Measurements from ENCODE around the gene UBE2R2. TPM values are rescaled to one million over a fixed set of nuclear protein-coding genes. Genes with fewer than 3 reads are reported as not detected.
"Not testable (repeated sequence)": the region's sequence is repeated elsewhere in the genome, so short reads cannot be mapped to it uniquely, and the experiment has no call there.

Gene UBE2R2, protein sequence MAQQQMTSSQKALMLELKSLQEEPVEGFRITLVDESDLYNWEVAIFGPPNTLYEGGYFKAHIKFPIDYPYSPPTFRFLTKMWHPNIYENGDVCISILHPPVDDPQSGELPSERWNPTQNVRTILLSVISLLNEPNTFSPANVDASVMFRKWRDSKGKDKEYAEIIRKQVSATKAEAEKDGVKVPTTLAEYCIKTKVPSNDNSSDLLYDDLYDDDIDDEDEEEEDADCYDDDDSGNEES
- total RNA-seq (2014; rRNA removed; shearing (Covaris generic)) = 10.9 and 13.7 TPM in 2 replicates
- total RNA-seq (2022) = 57.3 and 57.9 TPM in 2 replicates
- percentile 90 among the genes with signal in this experiment for Bru-seq, nascent RNA
- BruChase-seq, experiment 1, labeled RNA remaining after a 6-hour chase = percentile 90 among the genes with signal in this experiment
- BruChase-seq, experiment 2, labeled RNA remaining after a 2-hour chase = percentile 87 among the genes with signal in this experiment
- long read RNA-seq, full-length matches to known transcripts = 73 of 140 reads
- long read RNA-seq, partial matches to known transcripts = 1 of 140 reads
- long read RNA-seq, other reads (novel, unspliced or antisense) = 66 of 140 reads

DNA sequence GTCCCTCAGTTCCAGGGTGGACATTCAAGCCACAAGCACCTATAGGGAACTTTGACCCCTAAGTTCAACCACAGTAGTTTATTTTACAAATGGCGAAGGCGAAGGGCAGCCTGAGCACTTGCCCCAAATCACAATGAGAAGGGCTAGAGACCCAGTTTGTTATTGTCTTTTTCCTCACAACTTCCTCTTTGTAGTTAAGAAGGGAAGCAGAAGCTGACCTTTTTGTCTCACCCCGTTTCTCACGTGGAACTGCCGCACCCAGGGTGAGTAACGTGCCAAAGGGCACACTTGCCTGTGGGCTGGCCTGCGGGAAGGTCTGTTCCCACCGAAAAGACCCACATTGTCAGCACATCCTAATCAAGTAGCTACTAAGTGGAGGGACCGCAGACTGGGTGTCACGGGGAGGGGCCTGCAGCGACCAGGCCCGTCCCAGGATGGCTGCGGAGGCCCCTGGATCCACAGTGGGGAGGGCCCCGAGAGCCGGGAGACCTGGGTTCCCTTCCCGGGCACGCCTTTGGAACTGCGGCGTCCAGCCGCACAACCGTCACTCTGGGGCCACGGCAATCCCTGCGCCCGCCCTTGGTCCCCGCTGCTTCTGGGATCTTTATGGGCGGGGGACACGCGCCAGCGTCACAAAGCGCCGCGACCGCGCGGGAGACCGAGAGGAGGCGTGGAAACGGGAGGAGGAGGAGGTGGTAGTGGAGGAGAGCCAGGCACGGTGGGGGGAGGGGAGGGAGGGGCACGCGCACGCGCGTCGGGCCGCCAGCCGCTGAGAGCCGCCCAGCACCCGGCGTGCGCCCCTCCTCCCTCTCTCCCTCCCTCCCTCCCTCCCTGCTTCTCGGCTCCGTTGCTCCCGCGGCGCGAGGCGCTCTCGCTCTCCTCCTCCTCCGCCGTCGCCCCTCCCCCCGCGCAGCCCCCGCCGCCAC, at the start of gene UBE2R2:
TSS of gene UBE2R2 (plus strand) at position 834 of the 926 bp plus-strand sequence. CDS start 598 bp downstream, outside the sequence.
- intact Hi-C loops (cut with micrococcal nuclease; ENCODE audit: unreplicated experiment) = loop anchor here (1.0 to 10.0 kb wide), 3 partner anchors 54 to 308 kb away; partner anchors contain the start of gene DCAF12
- Histone ChIP-seq H3K9me3 (ENCODE audit: low read length) (no peaks in the 10 kb centered on the region), H3K27ac (ENCODE audit: low read depth, low read length, poor library complexity, severe bottlenecking) (peak within 1 kb of the TSS; percentile 89), H2AFZ (ENCODE audit: low read length) (peak within 1 kb of the TSS; percentile 88), H4K20me1 (ENCODE audit: insufficient read depth, low read length) (peaks cover 22% of the 10 kb centered on the region; the same call in 1 of the 2 replicates), H3K9me2 (ENCODE audit: insufficient read depth, low read length) (no peaks in the 10 kb centered on the region), H3K79me2 (ENCODE audit: insufficient read depth, low read depth, low read length) (peaks cover 42% of the 10 kb centered on the region), H3K4me2 (ENCODE audit: low read length) (peak within 1 kb of the TSS; percentile 93), H3K36me3 (ENCODE audit: insufficient read depth, low read length) (peaks cover 21% of the 10 kb centered on the region), H3K4me1 (ENCODE audit: insufficient read depth, low read length, poor library complexity, severe bottlenecking) (peaks cover 62% of the 10 kb centered on the region), H3K4me3 (ENCODE audit: low read depth, low read length, poor library complexity, severe bottlenecking) (peak within 1 kb of the TSS; percentile 99)
- DNase-seq (ENCODE audit: low spot score) = peak; percentile 90
- no peak for TF ChIP-seq EZH2phosphoT487 (IDR thresholded peaks at IDR 0.05; ENCODE audit: borderline replicate concordance, low read depth, low read length)
- TF ChIP-seq, protein P1, sequence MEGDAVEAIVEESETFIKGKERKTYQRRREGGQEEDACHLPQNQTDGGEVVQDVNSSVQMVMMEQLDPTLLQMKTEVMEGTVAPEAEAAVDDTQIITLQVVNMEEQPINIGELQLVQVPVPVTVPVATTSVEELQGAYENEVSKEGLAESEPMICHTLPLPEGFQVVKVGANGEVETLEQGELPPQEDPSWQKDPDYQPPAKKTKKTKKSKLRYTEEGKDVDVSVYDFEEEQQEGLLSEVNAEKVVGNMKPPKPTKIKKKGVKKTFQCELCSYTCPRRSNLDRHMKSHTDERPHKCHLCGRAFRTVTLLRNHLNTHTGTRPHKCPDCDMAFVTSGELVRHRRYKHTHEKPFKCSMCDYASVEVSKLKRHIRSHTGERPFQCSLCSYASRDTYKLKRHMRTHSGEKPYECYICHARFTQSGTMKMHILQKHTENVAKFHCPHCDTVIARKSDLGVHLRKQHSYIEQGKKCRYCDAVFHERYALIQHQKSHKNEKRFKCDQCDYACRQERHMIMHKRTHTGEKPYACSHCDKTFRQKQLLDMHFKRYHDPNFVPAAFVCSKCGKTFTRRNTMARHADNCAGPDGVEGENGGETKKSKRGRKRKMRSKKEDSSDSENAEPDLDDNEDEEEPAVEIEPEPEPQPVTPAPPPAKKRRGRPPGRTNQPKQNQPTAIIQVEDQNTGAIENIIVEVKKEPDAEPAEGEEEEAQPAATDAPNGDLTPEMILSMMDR (conservative IDR thresholded peaks at IDR 0.05; ENCODE audit: low read length) = no peak
- ChIA-PET CTCF (ENCODE audit: unreplicated experiment) (interaction anchor here (1.0 kb wide), 1 partner anchor 126 kb away, joined by 3 read pairs; no protein-coding TSS in a partner anchor), POLR2A (interaction anchor here (0.6 to 1.4 kb wide), 3 partner anchors 21 to 32 kb away, joined by 3 to 4 read pairs (median 4); no protein-coding TSS in a partner anchor)
- BruUV-seq (replicated peaks) = TSS peak; percentile 90

DNA sequence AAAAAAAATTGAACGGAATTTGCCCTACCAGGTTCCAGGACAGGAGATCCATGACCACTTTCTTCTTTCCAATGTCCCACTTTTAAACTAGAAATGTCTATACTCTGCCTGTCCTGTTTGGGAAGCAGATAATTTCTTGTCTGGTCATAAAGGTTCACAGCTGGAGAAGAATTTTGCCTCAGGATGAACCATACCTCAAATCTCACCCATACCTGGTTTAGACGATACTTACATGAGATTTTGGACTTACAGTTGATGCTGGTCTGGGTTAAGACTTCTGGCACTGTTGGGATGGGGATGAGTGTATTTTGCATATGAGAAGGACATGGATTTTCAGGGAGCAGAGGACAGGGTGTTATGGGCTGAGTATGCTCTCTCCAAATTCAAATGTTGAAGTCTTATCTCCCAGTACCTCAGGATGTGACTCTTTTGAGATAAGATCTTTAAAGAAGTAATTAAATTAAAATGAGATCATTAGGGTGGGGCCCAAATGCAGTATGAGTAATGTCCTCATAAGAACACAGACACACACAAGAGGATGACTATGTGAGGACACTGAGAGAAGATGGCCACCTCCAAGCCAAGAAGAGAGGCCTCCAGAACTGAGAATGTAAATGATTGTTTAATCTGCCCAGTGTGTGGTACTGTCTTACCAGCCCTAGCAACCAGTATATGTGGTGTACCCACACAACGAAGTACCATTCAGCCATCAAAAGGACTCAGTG, 46.6 kb upstream of the UBE2R2 start:
- CTCF ChIA-PET (ENCODE audit: unreplicated experiment); BruUV-seq (replicated peaks); H3K27ac ChIP-seq (ENCODE audit: low read depth, low read length, poor library complexity, severe bottlenecking); H3K9me2 ChIP-seq (ENCODE audit: insufficient read depth, low read length); H3K4me1 ChIP-seq (ENCODE audit: insufficient read depth, low read length, poor library complexity, severe bottlenecking); H3K4me2 ChIP-seq (ENCODE audit: low read length); H3K36me3 ChIP-seq (ENCODE audit: insufficient read depth, low read length); POLR2A ChIA-PET; H3K4me3 ChIP-seq (ENCODE audit: low read depth, low read length, poor library complexity, severe bottlenecking); intact Hi-C loops (cut with micrococcal nuclease; ENCODE audit: unreplicated experiment); H4K20me1 ChIP-seq (ENCODE audit: insufficient read depth, low read length); H3K9me3 ChIP-seq (ENCODE audit: low read length); H3K79me2 ChIP-seq (ENCODE audit: insufficient read depth, low read depth, low read length); DNase-seq (ENCODE audit: low spot score); H2AFZ ChIP-seq (ENCODE audit: low read length): not testable (repeated sequence)

DNA sequence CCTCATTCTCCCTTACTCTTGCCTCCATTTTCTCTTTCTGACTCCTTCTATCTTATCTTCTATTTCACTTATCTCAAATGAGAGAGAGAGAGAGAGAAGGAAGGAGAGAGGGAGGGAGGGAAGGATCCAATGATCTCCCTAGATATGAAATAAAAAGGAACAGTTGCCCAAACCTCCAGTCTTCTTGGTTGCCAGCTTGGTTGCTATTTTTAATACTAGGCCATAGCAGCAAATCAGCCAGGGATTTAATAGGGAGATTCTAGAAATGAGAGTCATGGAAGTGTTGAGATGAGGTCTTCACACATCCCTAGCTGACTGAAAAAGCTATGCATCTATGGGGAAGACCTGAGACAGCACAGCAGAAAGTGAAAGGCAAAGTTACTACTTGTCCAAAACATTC, 43.8 kb upstream of the UBE2R2 start:
- CTCF ChIA-PET (ENCODE audit: unreplicated experiment) = interaction anchor here (0.6 kb wide), 1 partner anchor 14 kb away, joined by 3 read pairs; no protein-coding TSS in a partner anchor
- H3K4me3 ChIP-seq (ENCODE audit: low read depth, low read length, poor library complexity, severe bottlenecking); H3K79me2 ChIP-seq (ENCODE audit: insufficient read depth, low read depth, low read length); H3K4me1 ChIP-seq (ENCODE audit: insufficient read depth, low read length, poor library complexity, severe bottlenecking); H2AFZ ChIP-seq (ENCODE audit: low read length); H3K36me3 ChIP-seq (ENCODE audit: insufficient read depth, low read length); H4K20me1 ChIP-seq (ENCODE audit: insufficient read depth, low read length); H3K9me3 ChIP-seq (ENCODE audit: low read length); H3K9me2 ChIP-seq (ENCODE audit: insufficient read depth, low read length); intact Hi-C loops (cut with micrococcal nuclease; ENCODE audit: unreplicated experiment); DNase-seq (ENCODE audit: low spot score); BruUV-seq (replicated peaks); H3K4me2 ChIP-seq (ENCODE audit: low read length); POLR2A ChIA-PET; H3K27ac ChIP-seq (ENCODE audit: low read depth, low read length, poor library complexity, severe bottlenecking): not testable (repeated sequence)

DNA sequence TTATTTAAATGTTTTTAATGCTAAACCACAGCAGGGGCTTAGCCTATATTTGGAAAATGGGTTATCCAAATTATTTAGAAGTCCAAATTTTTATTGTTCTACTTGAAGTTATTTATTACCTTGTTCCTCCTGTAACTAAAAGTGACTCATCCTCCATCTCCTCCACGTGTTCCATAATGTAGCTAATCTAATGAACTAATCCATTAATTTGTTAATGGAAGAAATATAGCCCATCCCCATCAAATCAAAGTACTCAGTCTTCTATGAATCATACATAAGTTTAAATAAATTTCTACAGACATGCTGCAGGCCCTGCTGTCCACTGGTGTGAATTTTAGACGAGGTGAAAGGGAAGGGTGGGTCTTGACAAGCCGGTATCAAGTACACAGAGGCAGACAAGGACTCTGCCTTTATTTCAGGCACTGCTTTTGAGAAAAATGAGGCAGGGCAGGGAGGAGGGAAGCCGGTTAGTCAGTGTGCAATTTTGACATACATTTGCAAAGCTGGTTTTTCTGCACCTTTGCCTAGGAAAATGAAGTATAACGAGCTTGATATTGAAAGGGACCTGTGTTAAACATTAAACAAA, 42.8 kb upstream of the UBE2R2 start:
- POLR2A ChIA-PET = interaction anchor here (0.6 kb wide), 1 partner anchor 559 kb away, joined by 4 read pairs; no protein-coding TSS in a partner anchor
- H3K79me2 ChIP-seq (ENCODE audit: insufficient read depth, low read depth, low read length); H3K9me2 ChIP-seq (ENCODE audit: insufficient read depth, low read length); H3K27ac ChIP-seq (ENCODE audit: low read depth, low read length, poor library complexity, severe bottlenecking); intact Hi-C loops (cut with micrococcal nuclease; ENCODE audit: unreplicated experiment); H3K36me3 ChIP-seq (ENCODE audit: insufficient read depth, low read length); H3K4me3 ChIP-seq (ENCODE audit: low read depth, low read length, poor library complexity, severe bottlenecking); H3K4me2 ChIP-seq (ENCODE audit: low read length); H3K4me1 ChIP-seq (ENCODE audit: insufficient read depth, low read length, poor library complexity, severe bottlenecking); H3K9me3 ChIP-seq (ENCODE audit: low read length); H2AFZ ChIP-seq (ENCODE audit: low read length); BruUV-seq (replicated peaks); H4K20me1 ChIP-seq (ENCODE audit: insufficient read depth, low read length); CTCF ChIA-PET (ENCODE audit: unreplicated experiment); DNase-seq (ENCODE audit: low spot score): not testable (repeated sequence)

All from OCI-LY7 (cell line).